Lower leg skin (tissue), 4 donors: ENCODE results near the gene SRD5A3. TPM values are rescaled to one million over a fixed set of nuclear protein-coding genes. Genes with fewer than 3 reads are reported as not detected.
A peak's percentile ranks its signal among the peaks of the same experiment; 100 is the strongest.

ENCODE experiments used
- DNase-seq, 2 donors: peaks; one replicate each; pipeline ENCODE4 v3.0.0-alpha.2; 2019; ENCODE audit warnings: low spot score in 2 of 2
- H3K4me3 ChIP-seq: fragments of 200-600 bp; sonication (generic); 2 replicates; pipeline ENCODE4 v1.5.1; 2017; ENCODE audit warnings: mild to moderate bottlenecking, low read depth; ENCODE audit not compliant: poor library complexity, severe bottlenecking
- POLR2A ChIP-seq, 2 donors: fragments of 450-650 bp; IDR thresholded peaks; one replicate each; pipeline ENCODE4 v1.6.1; 2016 to 2017; ENCODE audit warnings: antibody characterized with exemption in 2 of 2, mild to moderate bottlenecking in 1 of 2, moderate library complexity in 1 of 2
- WGBS, 2 donors: methylation state at CpG; one replicate each; pipeline ENCODE4 v1.1.5; 2018; 5-methylcytosine and 5-hydroxymethylcytosine counted together
- intact Hi-C: fragments of 100-400 bp; cut with DNase I; formaldehyde crosslinking; loops from one replicate; pipeline ENCODE4 v1.15.0; 2023; ENCODE audit warnings: low total_unique reads
- total RNA-seq, 4 donors: library from RNA; depleted of rRNA; stranded (reverse); fragments of >200 nt; gene quantifications; one replicate each; pipeline ENCODE4 v1.1.0, GENCODE V29; 2016
- TF ChIP-seq, protein P1 (sequence below), 3 donors: fragments of 450-650 bp; IDR thresholded peaks; one replicate each; pipeline ENCODE4 v1.5.1; 2016; ENCODE audit warnings: antibody characterized with exemption in 3 of 3, mild to moderate bottlenecking in 3 of 3, moderate library complexity in 2 of 3

Gene SRD5A3
- total RNA-seq, 4 donors from 2014 or later, result 6.9 to 21.7 (median 9.3) TPM

DNA sequence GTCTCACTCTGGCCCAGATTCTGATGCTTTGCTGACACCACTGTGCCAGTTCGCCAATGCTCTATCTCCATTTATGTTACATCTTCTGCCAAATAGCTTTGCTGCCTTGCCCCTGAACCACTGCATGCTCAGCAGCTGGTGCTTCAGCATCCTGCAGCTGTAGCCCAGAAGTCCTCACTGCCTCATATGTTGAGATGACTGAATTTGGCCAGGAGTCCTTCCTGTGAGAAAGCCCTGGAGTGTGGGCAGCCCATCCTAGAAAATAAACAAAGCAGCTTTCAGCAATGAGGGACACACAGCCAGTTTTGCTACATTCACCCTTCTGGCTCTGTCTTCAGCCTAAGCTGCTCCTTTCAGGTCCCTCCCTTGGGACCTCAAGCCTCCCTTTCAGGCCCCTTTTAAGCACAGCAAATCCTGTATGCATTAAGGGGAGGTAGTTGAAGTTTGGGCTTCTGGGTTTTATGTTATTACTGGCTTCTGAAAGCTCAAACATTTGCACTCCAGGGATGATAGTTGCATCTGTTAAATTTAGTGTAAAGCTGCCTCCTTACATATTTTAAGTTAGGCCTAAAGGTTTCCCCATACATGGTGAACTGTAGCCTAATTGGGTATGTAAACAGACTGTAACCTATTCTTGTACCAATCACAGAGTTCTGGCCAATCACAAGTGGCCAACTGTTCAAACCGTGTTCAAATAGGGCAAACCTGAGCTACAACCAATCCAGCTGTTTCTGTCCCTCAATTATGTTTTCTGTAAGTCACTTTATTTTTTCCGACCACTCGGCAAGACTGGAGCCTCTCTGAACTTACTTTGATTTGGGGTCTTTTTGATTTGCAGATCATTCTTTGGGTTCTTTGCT lies 47.6 kb downstream of the SRD5A3 start:
- intact Hi-C loops, result no loop called here
- WGBS, 2 donors, result 87 to 89% methylated on average over 4 of the region's 4 CpGs
- no peak overlapping the region for H3K4me3 ChIP-seq
- no peak for TF ChIP-seq POLR2A (IDR thresholded peaks at IDR 0.05)
- TF ChIP-seq, protein P1, sequence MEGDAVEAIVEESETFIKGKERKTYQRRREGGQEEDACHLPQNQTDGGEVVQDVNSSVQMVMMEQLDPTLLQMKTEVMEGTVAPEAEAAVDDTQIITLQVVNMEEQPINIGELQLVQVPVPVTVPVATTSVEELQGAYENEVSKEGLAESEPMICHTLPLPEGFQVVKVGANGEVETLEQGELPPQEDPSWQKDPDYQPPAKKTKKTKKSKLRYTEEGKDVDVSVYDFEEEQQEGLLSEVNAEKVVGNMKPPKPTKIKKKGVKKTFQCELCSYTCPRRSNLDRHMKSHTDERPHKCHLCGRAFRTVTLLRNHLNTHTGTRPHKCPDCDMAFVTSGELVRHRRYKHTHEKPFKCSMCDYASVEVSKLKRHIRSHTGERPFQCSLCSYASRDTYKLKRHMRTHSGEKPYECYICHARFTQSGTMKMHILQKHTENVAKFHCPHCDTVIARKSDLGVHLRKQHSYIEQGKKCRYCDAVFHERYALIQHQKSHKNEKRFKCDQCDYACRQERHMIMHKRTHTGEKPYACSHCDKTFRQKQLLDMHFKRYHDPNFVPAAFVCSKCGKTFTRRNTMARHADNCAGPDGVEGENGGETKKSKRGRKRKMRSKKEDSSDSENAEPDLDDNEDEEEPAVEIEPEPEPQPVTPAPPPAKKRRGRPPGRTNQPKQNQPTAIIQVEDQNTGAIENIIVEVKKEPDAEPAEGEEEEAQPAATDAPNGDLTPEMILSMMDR (IDR thresholded peaks at IDR 0.05), result no peak
- no peak for DNase-seq

DNA sequence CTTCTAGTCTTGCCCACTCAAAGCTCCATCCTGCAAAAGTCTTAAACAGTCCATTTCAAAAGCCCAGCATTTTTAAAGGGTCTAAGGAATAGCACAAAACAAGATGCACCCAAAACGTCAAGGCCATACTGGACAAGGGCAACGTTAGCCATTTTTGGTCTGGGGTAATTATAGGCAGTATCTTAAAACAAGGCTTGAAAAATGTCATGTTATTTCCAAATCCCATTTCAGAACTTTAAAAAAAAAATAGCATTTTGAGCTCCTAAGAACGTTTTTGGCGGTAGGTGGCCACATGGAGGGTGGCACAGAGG lies 49.1 kb downstream of the SRD5A3 start:
- H3K4me3 ChIP-seq, result peak overlapping the region; percentile 97
- no peak for DNase-seq
- TF ChIP-seq, protein P1 (IDR thresholded peaks at IDR 0.05), result no peak
- no peak for TF ChIP-seq POLR2A (IDR thresholded peaks at IDR 0.05)
- WGBS, 2 donors, result 1% methylated on average over 4 of the region's 4 CpGs
- intact Hi-C loops, result no loop called here

DNA sequence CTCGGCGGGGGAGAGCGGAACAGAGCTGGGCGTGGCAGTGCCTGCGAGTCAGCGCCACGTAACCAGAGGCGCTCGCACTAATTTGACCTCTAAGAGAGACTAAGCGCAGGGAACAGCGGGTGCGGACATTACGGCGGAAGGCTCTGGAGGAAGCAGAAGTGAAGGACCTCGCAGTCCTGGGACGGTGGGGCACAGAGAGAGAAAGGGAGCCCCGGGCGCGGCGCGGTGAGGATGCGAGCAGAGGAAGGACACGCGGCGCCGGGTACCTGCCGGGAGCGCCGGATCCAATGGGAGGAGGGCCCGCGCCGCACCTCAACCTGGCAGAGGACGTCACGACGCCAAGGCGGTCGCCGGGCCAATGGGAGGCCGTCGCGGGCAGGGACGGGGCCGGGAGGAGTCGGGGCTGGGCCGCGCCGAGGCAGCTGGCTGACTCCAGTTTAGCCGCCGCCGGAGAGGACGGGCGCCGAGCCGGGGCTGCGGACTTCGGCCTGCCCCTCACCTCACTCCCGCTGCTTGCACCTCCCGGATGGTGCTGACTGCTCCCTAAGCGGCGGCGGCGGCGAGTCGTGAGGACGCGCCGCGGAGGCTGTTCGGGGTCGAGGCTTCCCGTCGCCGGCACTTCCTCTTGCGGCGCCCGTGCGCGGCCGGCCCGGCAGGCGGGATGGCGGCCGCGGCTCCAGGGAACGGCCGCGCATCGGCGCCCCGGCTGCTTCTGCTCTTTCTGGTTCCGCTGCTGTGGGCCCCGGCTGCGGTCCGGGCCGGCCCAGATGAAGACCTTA lies 49.7 kb downstream of the SRD5A3 start, which contains the start of gene TMEM165:
TSS of gene TMEM165 (plus strand) at position 429 of the 779 bp plus-strand sequence. CDS start at position 662, 233 bp downstream.
- peak; percentile 87 to 98 for DNase-seq
- intact Hi-C loops, result no loop called here
- H3K4me3 ChIP-seq, result peak within 1 kb of the TSS; percentile 97
- WGBS, 2 donors, result 0% methylated on average over 34 to 57 of the region's 95 CpGs
- TF ChIP-seq, protein P1 (IDR thresholded peaks at IDR 0.05), result no peak
- peak in 1 of 2 donors; percentile 76 for TF ChIP-seq POLR2A (IDR thresholded peaks at IDR 0.05)

GRCh38 chr4:55396308-55397125 lies 50.5 kb downstream of the SRD5A3 start:
- peak; percentile 23 to 90 for DNase-seq
- peak overlapping the region; percentile 97 for H3K4me3 ChIP-seq
- WGBS, 2 donors, result 0 to 1% methylated on average over 26 to 41 of the region's 41 CpGs
- intact Hi-C loops, result no loop called here
- TF ChIP-seq POLR2A (IDR thresholded peaks at IDR 0.05), result no peak
- TF ChIP-seq, protein P1 (IDR thresholded peaks at IDR 0.05), result no peak

DNA sequence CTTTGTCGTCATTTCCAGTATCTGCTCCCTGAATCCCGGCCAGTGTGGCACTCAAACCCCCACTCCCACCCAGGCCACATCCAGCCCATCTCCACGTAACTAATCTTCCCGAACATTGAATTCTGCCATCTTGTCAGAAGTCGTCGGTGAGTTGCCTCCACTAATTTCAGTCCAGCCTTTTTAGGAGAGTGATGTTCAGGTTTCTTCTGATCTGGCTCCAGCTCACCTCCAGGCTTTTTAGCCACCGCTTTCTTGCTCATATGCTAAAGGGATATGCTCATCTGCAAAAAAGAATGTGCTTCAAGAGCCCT lies 51.0 kb downstream of the SRD5A3 start:
- intact Hi-C loops, result no loop called here
- peak overlapping the region; percentile 97 for H3K4me3 ChIP-seq
- peak in 1 of 2 donors; percentile 87 for DNase-seq
- no peak for TF ChIP-seq POLR2A (IDR thresholded peaks at IDR 0.05)
- TF ChIP-seq, protein P1 (IDR thresholded peaks at IDR 0.05), result no peak
- WGBS, 2 donors, result 3 to 4% methylated on average over 7 of the region's 7 CpGs
